COR-L47 (cell line): Measurements from ENCODE around the gene ITSN1.
"Not testable (repeated sequence)": the region's sequence is repeated elsewhere in the genome, so short reads cannot be mapped to it uniquely, and the experiment has no call there.

Source experiments
- DNase-seq: peaks from one replicate; lab custom pipeline; 2025; lab: John Stamatoyannopoulos, UW

The ITSN1 gene

DNA sequence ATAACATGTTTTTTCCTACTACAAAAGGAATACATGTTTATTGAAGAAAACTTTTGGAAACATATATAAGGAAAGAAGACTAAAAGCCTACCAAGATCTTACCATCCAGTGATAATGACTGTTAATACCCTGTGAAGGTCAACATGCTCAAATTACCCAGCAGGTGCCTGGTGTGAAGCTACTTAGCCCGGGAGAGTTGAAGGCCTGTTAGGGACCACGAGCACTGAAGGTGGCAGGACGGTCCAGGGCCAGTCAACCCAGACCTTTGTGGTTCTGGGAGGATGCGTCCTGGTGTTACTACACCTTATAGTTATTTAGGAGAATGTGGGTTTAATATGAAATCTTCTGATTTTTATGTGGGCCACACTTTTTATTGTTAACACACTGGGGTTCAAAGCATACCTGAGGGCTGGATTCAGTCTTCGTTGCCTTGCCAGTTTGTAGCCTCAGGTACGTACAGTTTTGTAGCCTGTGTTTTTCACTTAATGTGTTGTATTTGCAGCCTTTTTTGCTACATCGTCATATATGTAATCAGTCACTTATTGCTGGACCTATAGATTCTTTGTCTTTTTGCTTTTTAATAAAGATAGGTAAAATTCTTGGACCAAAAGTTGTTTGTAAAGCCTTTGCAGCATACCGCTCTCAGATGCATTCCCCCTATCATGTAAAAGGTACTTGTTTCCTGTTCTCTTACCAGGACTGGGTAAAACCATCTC, 9.8 kb downstream of the ITSN1 start:
- no peak for DNase-seq

DNA sequence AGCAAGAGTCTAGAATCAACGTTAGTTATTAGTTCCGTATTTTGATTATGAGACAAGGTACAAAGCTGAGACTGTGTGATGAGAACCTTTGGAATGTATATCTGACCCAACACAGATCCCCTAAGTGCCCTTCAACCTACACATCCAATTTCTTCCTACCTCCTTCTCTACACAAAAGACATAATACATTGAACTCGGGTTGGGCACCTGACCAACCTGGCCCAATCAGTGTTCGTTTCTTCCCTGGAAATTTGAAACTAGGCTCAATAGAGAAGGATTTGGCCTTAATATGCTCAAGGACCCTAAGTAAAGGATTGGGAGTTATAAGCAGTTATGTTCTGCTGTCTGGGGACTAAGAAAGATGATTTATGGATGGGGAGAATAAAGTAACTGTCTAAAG, 12.1 kb downstream of the ITSN1 start:
- no peak for DNase-seq

DNA sequence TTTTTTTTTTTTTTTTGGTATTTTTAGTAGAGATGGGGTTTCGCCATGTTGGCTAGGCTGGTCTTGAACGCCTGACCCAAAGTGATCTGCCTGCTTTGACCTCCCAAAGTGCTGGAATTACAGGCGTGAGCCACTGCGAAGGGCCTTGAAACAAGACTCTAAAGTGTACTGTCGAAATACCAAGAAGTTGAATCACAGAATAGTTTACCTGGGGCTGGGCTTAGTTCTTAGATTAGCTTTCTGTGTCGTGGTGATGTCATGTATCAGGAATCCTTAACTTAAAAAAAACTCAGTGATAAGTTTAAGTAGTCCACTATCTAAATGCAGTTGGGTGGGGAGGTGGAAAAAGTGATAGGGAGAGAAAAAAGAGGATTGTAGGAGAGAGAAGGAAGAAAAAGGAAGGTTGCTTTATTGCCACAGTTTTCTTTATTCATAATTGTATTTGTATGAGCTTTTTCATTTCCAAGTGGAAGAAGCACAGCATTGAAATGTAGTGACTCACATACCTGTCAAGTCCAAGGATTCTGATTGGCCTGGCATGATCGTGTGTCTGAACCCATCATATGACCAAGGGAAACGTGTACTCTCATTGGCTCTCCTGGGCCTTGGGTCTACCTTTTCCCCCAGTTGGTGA, 13.4 kb downstream of the ITSN1 start:
- DNase-seq: no peak

DNA sequence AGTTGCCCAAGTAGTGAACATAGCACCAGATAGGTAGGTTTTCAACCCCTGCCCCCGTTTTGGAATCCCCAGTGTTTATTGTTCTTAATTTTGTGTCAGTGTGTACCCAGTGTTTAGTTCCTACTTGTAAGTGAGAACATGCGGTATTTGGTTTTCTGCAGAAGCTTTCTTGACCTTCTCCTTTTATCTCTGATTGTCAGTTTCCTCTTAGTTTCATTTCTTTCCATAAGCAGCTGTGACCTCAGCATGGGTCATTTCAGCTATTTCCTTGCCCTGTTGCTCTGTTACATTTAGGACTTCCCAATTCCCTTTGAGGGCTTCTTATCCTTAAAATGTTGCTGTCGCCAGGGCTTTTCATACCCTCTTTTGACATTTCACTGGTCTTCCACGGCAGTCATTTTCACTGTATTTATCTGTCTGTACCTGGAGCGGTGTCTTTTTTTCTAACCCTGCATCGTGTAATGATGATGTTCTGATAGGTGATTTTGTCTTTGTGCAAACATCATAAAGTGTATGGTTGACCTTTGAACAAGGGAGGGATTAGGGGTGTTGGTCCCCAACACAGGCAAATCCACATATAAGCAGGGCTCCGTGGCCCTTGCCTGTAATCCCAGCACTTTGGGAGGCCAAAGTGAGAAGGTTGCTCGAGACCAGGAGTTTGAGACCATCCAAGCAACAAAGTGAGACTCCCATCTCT, 15.0 kb downstream of the ITSN1 start:
- DNase-seq: no peak

DNA sequence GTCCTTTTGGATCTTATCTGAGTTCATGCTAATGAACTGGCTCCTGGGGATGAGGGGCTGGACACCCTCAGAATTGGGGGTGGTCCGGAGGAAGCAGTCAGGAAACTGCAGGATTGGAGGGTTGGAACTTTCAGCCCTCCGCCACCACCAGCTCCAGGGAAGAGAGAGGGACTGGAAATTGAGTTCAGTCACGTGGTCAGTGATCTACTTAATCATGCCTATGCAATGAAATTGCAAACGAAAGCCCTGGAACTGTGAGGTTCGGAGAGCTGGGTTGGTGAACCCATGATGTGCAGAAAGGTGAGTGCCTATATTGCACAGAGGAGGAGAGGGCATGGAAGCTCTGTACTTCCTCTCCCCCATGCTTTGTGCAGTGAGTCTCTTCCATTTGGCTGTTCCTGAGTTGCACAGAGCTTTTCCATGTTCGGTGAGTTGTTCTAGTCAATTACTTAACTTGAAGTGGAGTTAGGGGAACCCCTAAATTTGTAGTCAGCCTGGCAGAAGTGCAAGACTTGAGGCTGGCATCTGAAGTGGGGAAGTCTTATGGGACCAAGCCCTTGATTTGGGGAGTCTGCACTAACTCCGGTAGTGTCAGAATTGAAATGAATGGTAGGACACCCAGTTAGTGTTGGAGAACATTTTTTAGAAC, 16.7 kb downstream of the ITSN1 start:
- no peak for DNase-seq

DNA sequence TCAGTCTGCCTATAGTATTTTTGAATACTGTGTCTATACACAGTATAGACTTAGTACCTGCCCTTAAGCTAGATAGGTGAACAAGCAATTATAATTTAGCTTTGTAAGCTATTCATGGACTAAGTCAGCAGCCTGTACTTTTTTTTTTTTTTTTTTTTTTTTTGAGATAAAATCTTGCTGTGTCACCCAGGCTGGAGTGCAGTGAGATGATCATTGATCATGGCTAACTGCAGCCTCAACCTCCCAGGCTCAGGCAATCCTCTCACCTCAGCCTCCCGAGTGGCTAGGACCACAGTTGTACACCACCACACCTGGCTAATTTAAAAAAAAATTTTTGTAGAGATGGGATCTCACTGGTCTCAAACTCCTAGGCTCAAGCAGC, 17.3 kb downstream of the ITSN1 start:
- no peak for DNase-seq

DNA sequence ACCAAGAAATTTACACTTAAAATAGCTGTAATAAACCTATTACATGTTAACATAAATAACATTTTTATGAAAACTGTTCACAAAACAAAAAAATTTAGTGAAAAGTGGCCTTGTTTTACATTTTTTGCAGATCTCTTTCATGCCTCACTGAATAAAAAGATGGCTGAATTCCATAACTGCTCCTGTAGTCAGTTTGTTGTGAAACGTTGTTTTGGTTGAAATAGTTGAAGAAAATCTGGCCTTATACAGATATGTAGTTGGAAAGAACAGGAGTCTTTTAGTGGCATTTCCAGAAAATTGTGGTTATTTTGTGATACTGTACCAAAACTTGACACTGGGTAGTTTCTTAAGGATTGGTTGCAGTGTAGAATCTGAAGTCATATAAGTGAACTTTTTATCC, 18.1 kb downstream of the ITSN1 start:
- no peak for DNase-seq

DNA sequence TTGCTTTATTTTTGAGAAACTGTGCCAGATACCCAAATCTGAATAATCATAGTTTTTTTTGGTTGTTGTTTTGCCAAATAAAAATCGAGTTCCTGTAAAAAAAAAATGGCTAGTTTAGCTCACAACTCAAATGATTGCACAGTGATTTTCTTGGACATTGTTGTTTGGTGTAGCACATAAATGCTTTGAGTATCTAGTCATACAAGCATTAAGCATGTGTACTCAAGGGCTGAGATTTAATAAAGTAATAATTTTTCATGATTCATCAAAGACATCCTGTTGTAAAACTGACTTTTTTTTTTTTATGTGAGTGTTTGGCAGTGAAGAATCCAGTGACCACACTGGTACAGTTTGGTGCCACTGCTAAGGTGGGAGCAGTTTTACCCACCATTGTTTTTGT, 18.8 kb downstream of the ITSN1 start:
- DNase-seq: no peak

DNA sequence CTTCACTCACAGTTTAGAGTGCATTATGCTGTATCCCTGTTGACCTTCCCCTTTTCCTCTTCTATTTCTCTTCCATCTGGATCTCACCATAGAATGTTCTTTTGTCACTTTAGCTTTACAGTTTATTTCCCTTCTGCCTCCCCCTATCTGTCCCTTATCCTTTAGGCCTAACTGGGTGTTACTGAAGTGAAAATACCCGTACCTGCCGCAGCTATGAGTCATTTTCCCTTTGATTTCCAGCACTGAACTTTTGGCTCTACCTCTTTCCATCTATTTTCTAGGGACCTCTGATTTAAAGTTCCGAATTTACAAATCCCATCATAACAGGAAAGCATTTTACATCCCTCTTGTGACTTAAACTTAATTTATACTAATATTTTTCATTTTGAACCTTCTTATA, 19.7 kb downstream of the ITSN1 start:
- no peak for DNase-seq

DNA sequence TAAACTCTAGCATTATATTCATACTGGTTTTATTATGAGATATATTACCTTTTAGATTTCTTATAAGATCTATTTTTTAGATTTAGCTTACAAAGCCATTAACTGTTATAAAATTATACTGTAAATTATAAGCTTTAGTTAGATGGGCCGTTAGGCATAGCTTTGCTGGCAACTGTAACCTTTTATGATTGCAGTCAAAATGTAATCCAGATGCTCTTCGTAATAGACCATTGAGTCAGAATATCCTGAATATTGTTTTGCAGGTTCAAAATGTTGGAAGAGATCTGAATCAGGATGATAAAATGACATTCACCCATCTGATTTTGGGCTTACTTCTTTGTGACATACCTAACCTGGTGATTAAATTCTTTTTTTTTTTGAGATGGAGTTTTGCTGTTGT, 20.9 kb downstream of the ITSN1 start:
- no peak for DNase-seq

DNA sequence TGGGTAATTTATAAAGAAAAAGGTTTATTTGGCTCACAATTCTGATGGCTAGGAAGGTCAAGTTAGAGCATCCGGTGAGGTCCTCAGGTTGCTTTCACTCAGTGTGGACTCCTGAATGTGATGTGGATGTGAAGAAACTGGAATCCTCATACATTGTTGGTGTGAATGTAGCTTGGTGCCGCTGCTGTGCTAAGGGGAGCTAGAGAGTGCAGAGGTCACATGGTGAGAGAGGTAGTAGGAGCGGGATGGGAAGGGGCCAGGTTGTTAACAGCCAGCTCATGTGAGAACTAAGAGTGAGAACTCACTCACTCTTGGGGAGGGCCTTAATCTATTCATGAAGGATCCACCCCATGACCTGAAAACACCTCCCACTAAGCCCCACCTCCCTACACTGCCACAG, 21.8 kb downstream of the ITSN1 start:
- no peak for DNase-seq

DNA sequence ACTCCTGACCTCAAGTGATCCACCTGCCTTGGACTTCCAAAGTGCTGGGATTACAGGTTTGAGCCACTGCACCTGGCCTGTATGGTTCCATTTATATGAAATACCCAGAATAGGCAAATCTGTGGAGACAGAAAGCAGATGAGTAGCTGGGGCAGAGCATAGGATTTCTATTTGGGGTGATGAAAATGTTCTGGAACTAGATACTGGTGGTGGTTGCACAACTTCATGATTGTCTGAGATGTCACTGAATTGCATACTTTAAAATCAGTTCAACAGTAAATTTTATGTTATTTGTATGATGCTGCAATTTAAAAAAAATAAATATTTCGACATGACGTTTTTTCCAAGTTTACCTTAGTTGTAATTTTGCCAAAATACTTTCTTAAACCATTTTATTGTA, 23.9 kb downstream of the ITSN1 start:
- no peak for DNase-seq

DNA sequence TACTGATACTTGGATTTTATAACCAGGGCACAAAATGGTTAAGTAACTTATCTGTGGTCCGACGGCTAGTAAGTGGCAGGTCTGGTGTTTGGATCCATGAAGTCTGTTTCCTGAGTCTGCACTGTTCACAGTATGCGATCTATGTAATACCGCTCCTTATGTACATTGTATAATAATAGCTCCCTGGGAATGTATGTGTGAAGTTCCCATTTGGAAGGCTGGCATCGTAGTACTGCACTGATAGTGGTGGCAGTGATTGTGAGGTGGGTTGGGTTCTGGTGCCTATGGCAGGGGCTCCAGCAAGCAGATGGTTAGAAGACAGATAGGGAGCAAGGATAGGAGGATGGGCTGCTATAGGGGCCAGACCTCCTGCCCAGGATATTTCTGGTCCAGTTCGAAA, 25.3 kb downstream of the ITSN1 start:
- DNase-seq: no peak

DNA sequence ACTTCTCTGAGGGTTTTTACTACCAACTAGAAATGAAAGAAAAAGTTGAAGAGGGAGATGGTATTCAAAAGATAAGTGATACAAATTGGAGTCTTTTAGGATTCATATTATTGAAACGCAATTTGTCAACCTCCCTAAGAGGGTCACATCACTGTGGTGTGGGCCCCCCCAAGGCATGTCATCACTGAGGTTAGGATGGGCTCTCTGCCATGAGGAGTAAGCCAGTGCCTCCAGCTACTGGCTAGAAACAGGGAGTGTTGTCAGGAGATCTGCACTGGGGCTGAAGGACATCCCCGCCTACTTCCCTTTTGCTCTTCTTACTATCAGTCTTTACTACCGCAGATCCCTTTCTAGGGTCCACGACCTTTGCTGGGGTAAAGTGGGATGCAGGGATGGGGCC, 25.9 kb downstream of the ITSN1 start:
- no peak for DNase-seq

DNA sequence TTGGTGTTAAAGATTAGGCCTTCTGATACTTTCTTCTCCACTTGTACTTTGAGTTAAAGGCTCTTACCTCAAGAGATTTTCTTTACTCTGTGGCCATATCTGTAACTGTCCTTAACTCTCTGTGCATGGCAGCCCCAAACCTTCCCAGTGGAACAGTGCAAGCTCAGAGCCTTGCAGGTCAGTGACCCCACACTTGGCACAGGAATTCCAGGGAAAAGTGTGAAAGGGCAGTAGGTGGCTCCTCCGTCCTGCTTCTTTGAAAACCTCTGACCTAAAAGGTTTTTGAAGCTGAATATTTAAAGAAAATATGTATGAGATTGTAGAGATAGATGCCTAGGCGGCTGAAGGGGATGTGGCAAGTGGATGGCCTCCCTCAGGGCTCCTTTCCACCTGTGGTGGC, 26.3 kb downstream of the ITSN1 start:
- DNase-seq: no peak

DNA sequence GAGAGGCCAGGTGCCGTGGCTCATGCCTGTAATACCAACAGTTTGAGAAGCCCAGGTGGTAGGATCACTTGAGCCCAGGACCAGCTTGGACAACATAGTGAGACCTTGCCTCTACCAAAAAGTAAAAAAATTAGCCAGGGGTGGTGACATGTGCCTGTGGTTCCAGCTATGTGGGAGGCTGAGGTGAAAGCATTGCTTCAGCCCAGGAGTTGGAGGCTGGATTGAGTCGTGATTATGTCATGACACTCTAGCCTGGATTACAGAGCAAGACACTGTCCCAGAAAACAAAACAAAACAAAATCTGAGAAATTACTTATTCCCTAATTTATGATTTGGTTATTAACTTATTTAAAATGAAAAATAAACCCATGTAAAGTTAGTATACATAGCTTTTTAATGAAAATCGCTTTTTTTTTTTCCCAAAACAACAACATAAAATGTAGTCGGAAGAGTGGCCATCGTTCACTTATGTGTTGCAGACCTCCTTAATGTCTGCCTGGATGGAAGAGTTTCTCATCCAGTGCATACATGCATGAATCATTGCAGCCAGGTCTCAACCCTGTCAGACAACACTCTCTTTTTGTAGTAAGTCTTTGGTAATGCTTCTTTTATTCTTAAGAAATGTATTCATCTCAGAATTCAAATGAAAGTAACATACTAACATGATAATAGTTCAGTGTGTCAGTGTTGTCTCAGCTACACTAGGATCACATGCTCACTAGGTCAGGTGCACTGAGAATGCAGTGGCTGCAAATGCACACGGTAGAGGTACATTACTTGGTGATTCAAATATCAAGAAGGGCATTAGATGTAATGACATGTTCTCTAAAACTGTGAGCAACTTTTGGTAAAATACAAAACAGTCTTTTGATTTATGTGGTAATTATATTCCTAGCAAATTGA, 28.0 kb downstream of the ITSN1 start:
- DNase-seq: no peak

DNA sequence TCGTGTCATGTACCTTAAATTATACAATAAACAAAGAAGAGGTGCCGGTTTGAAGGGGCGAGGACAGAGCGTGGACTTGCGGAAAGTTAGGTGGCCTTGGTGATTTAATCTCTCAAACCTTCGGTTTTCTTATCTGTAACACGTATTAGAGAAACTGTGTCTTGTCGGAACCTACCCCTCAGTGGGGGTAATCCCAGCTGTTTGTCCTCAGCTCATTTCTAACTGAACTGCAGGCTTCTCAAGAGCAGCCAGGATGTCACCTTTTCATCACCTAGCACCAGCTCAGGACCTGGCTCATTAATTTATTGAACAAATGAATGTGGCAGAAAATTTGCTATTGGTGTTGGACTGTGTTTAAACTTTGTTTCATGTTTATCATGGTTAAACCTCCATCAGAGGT, 31.2 kb downstream of the ITSN1 start:
- DNase-seq: no peak

DNA sequence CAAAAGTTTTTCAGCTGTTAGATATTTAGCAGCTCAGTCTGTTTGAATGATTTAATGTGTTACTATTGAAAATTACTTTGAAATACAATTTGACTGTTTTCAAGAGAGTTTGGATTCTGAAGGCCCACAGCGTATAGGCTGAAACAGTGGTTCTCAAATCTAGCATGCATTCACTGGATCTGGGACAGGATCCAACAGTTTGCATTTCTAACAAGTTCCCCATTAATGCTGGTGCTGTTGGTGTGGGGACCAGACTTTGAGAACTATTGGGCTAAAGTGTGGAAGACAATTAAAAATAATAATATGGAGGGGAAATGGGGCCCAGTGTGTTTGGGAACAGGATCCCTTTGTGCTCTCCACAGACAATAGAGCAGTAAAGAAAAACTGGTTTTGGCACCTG, 31.9 kb downstream of the ITSN1 start:
- DNase-seq: no peak

DNA sequence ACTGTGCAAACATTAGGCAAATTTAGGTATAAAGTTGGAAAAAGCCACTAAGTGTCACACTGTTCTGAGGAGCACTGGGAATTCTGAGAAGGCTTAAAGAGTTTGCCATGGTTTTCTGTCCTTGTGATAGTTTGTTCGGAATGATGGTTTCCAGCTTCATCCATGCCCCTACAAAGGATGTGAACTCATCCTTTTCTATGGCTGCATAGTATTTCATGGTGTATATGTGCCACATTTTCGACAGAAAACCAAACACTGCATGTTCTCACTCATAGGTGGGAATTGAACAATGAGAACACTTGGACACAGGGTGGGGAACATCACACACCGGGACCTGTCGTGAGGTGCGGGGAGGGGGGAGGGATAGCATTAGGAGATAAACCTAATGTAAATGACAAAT, 34.4 kb downstream of the ITSN1 start:
- not testable (repeated sequence) for DNase-seq

DNA sequence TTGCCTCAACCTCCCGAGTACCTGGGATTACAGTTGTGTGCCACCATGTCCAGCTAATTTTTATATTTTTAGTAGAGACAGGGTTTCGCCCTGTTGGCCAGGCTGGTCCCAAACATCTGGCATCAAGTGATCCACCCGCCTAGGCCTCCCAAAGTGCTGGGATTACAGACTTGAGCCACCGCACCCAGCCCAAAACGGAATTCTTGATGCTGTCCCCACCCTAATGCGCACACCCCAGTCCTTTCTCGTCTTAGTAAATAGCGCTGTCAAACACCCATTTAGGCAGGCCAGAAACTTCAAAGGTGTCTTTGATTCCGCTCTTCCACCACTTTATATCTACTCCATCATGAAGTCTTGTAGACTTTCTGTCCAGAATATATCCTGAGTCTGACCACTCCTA, 35.1 kb downstream of the ITSN1 start:
- DNase-seq: no peak

DNA sequence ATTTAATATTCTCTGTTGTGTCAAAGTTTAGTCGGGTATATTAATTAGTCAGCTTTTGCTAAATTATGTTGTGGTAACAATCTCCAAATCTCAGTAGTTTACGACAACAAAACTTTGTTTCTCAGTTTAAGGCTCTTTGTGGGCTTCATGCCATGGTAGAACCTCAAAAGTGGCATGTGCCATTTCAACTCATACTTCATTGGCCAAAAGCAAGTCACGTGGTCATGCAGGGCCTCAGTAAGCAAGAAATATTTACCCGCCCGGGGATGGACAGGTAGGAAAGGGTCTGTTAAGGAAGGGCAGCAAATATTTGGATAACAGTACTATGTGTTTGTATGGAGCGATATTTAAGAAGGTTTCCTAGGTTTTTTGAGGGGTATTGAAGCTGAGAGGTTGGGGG, 38.6 kb downstream of the ITSN1 start:
- no peak for DNase-seq

DNA sequence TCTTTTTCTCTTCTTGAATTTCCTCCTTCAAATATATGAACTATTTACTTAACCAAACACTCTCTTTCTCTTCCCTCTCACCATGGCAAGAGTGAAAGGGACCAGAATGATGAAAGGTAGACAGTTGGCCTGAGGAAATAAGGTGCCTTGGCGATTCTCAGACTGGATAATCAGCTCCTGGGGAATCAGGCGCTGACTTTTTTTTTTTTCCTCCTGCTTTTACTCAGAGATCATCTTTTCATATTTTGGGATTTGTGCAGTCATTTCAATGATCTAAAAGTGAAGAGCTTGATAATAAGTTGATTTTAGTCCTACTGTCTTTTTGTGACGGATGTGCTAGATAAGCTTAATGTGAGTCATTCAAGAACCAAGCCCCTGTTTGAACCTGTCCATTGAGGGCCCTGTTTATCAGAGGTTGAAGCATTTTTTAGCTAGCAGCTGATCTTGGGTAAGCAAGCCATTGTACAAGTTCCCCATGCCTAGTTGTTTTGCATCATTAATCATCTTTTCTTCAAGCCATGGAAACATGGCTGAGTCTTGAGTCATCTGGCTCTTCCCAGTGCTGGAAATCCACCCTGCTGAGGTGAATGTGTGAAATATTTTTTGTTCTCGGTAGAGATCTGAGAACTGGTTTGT, 40.8 kb downstream of the ITSN1 start:
- no peak for DNase-seq
